SH-SY5Y (cell line): Measurements from ENCODE around the gene JAG1.

ENCODE experiments used
- GATA2 ChIP-seq: IDR thresholded peaks from 2 replicates; pipeline ENCODE4 v1.6.1; 2011; ENCODE audit warnings: mild to moderate bottlenecking, low read depth, low read length
- GATA3 ChIP-seq: IDR thresholded peaks from 2 replicates; pipeline ENCODE4 v1.6.1; 2011; ENCODE audit warnings: low read depth, mild to moderate bottlenecking, low read length, moderate library complexity

GRCh38 chr20:10646886-10647420 lies 26.8 kb downstream of the JAG1 start:
- no peak for TF ChIP-seq GATA2
- TF ChIP-seq GATA3 = no peak
